HEK293 (cell line): Measurements from ENCODE around the gene EDAR.

Source experiments
- TF ChIP-seq, protein P1 (sequence below): fragments of 450-650 bp; formaldehyde crosslinking; IDR thresholded peaks from 2 replicates; pipeline ENCODE4 v1.5.1; 2016; ENCODE audit warnings: missing biosample characterization, missing genetic modification characterization
- TF ChIP-seq, protein P2 (sequence below): fragments of 450-650 bp; formaldehyde crosslinking; IDR thresholded peaks from 2 replicates; pipeline ENCODE4 v1.5.1; 2016; ENCODE audit warnings: missing biosample characterization, missing genetic modification characterization

DNA sequence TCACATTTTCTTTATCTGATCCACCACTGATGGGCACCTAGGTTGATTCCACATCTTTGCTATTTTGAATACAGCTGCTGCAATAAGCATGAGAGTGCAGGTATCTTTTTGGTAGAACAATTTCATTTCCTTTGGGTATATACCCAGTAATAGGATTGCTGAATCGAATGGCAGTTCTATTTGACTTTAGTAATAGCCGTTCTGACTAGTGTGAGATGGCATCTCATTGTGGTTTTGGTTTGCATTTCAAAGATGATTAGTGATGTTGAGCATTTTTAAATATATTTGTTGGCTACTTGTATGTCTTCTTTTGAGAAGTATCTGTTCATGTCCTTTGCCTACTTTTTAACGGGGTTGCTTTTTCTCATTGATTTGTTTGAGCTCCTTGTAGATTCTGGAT is 130.1 kb downstream of the EDAR start:
- TF ChIP-seq, protein P1, sequence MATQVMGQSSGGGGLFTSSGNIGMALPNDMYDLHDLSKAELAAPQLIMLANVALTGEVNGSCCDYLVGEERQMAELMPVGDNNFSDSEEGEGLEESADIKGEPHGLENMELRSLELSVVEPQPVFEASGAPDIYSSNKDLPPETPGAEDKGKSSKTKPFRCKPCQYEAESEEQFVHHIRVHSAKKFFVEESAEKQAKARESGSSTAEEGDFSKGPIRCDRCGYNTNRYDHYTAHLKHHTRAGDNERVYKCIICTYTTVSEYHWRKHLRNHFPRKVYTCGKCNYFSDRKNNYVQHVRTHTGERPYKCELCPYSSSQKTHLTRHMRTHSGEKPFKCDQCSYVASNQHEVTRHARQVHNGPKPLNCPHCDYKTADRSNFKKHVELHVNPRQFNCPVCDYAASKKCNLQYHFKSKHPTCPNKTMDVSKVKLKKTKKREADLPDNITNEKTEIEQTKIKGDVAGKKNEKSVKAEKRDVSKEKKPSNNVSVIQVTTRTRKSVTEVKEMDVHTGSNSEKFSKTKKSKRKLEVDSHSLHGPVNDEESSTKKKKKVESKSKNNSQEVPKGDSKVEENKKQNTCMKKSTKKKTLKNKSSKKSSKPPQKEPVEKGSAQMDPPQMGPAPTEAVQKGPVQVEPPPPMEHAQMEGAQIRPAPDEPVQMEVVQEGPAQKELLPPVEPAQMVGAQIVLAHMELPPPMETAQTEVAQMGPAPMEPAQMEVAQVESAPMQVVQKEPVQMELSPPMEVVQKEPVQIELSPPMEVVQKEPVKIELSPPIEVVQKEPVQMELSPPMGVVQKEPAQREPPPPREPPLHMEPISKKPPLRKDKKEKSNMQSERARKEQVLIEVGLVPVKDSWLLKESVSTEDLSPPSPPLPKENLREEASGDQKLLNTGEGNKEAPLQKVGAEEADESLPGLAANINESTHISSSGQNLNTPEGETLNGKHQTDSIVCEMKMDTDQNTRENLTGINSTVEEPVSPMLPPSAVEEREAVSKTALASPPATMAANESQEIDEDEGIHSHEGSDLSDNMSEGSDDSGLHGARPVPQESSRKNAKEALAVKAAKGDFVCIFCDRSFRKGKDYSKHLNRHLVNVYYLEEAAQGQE (tag by site-specific recombination) = no peak
- TF ChIP-seq, protein P2, sequence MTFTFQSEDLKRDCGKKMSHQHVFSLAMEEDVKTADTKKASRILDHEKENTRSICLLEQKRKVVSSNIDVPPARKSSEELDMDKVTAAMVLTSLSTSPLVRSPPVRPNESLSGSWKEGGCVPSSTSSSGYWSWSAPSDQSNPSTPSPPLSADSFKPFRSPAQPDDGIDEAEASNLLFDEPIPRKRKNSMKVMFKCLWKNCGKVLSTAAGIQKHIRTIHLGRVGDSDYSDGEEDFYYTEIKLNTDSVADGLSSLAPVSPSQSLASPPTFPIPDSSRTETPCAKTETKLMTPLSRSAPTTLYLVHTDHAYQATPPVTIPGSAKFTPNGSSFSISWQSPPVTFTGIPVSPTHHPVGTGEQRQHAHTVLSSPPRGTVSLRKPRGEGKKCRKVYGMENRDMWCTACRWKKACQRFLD (tag by site-specific recombination) = no peak
